DOHH2 (cell line): ENCODE measurements around the gene MBNL3.

Source experiments
- H3F3A ChIP-seq: fragments of 200-600 bp; sonication (generic), shearing (Covaris generic); 2 replicates; pipeline ENCODE4 v1.6.0; 2016; ENCODE audit warnings: antibody characterized with exemption, mild to moderate bottlenecking; ENCODE audit not compliant: control insufficient read depth, insufficient read depth
- H3K27ac ChIP-seq: fragments of 200-600 bp; sonication (generic); 2 replicates; pipeline ENCODE4 v1.5.1; 2014; ENCODE audit warnings: low read depth, mild to moderate bottlenecking, low read length, moderate library complexity
- H3K27me3 ChIP-seq: fragments of 200-600 bp; sonication (generic); 2 replicates; pipeline ENCODE4 v1.6.1; 2014; ENCODE audit warnings: mild to moderate bottlenecking, low read length, mixed read lengths; ENCODE audit not compliant: control insufficient read depth
- H3K36me3 ChIP-seq: fragments of 200-600 bp; sonication (generic); 2 replicates; pipeline ENCODE4 v1.6.1; 2014; ENCODE audit warnings: mild to moderate bottlenecking, low read length, moderate library complexity, mixed read lengths; ENCODE audit not compliant: control insufficient read depth
- H3K4me1 ChIP-seq: fragments of 200-600 bp; sonication (generic); 2 replicates; pipeline ENCODE4 v1.6.1; 2014; ENCODE audit warnings: mild to moderate bottlenecking, low read length, mixed read lengths; ENCODE audit not compliant: control insufficient read depth
- H3K4me2 ChIP-seq: fragments of 200-600 bp; sonication (generic); 2 replicates; pipeline ENCODE4 v1.6.0; 2014; ENCODE audit warnings: mild to moderate bottlenecking, low read length, moderate library complexity
- H3K4me3 ChIP-seq: fragments of 200-600 bp; sonication (generic); 2 replicates; pipeline ENCODE4 v1.5.1; 2014; ENCODE audit warnings: mild to moderate bottlenecking, low read length, mixed read lengths
- H3K79me2 ChIP-seq: fragments of 200-600 bp; sonication (generic); 2 replicates; pipeline ENCODE4 v1.6.1; 2014; ENCODE audit warnings: mild to moderate bottlenecking, low read length, mixed read lengths; ENCODE audit not compliant: control insufficient read depth
- H3K9me2 ChIP-seq: fragments of 200-600 bp; sonication (generic); replicated peaks from 2 replicates; pipeline ENCODE4 v1.6.1; 2014; ENCODE audit warnings: mild to moderate bottlenecking, low read length, mixed read lengths; ENCODE audit not compliant: control insufficient read depth
- H3K9me3 ChIP-seq: fragments of 200-600 bp; sonication (generic); 2 replicates; pipeline ENCODE4 v1.6.1; 2014; ENCODE audit warnings: antibody characterized with exemption, low read length, mixed read lengths; ENCODE audit not compliant: control insufficient read depth, insufficient read depth
- H4K20me1 ChIP-seq: fragments of 200-600 bp; sonication (generic); 2 replicates; pipeline ENCODE4 v1.6.0; 2014; ENCODE audit warnings: low read depth, mild to moderate bottlenecking, antibody characterized with exemption, low read length, moderate library complexity; ENCODE audit not compliant: control insufficient read depth, insufficient read depth
- EZH2phosphoT487 ChIP-seq: fragments of 200-600 bp; sonication (generic); IDR thresholded peaks from 2 replicates; pipeline ENCODE4 v1.6.1; 2017; ENCODE audit warnings: borderline replicate concordance, mild to moderate bottlenecking, antibody characterized with exemption, low read length, moderate library complexity, mixed read lengths
- TF ChIP-seq, protein P1 (sequence below): fragments of 200-600 bp; sonication (generic); IDR thresholded peaks from one replicate; pipeline ENCODE4 v1.5.1; 2014; ENCODE audit warnings: antibody characterized with exemption, mild to moderate bottlenecking, low read depth, low read length; ENCODE audit not compliant: poor library complexity, severe bottlenecking

Gene MBNL3

GRCh38 chrX:132481449-132481848 lies 7.4 kb downstream of the MBNL3 start:
- Histone ChIP-seq H3K9me3 (no peaks in the 10 kb centered on the region), H3K9me2 (no peaks in the 10 kb centered on the region), H3K4me1 (peaks cover 96% of the 10 kb centered on the region), H3K36me3 (peaks cover 19% of the 10 kb centered on the region), H3F3A (peaks cover 14% of the 10 kb centered on the region), H4K20me1 (no peaks in the 10 kb centered on the region), H3K79me2 (peaks cover 93% of the 10 kb centered on the region), H3K27ac (peak overlapping the region; percentile 99), H3K4me3 (peak overlapping the region; percentile 86), H3K4me2 (peak overlapping the region; percentile 78), H3K27me3 (no peaks in the 10 kb centered on the region)
- TF ChIP-seq, protein P1, sequence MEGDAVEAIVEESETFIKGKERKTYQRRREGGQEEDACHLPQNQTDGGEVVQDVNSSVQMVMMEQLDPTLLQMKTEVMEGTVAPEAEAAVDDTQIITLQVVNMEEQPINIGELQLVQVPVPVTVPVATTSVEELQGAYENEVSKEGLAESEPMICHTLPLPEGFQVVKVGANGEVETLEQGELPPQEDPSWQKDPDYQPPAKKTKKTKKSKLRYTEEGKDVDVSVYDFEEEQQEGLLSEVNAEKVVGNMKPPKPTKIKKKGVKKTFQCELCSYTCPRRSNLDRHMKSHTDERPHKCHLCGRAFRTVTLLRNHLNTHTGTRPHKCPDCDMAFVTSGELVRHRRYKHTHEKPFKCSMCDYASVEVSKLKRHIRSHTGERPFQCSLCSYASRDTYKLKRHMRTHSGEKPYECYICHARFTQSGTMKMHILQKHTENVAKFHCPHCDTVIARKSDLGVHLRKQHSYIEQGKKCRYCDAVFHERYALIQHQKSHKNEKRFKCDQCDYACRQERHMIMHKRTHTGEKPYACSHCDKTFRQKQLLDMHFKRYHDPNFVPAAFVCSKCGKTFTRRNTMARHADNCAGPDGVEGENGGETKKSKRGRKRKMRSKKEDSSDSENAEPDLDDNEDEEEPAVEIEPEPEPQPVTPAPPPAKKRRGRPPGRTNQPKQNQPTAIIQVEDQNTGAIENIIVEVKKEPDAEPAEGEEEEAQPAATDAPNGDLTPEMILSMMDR, result no peak
- TF ChIP-seq EZH2phosphoT487, result no peak

DNA sequence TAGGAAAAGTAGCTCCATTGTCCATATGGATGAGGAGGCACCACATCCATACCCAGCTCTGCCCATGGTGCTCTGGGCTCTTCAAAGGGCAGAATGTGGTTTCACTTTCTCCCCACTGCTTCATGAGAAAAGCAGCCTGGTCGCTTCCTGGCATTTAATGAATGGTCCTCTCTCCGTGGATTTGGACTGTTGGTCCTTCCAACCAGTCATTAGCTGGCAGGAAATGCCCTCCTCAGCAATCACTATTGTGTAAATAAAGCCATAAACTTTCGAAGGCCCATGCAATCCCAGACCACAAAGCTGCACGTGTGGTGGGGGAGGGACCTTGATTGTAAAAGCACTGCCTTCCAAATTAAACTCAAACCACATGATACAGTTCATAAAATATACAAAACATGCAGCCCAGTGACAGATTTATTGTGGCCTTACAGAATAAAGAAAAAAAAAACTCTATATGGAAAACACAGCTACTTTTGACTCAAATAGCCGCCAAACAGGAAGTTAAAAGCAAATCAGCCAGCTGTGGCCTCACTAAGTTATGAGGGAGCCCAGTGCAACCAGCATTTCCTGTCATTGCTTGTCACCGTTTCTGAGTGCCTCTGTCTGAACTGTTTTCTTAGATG lies 8.1 kb downstream of the MBNL3 start:
- Histone ChIP-seq H3K4me2 (peak overlapping the region; percentile 95), H3K4me3 (peak overlapping the region; percentile 86), H3K9me3 (no peaks in the 10 kb centered on the region), H3F3A (peaks cover 14% of the 10 kb centered on the region), H4K20me1 (no peaks in the 10 kb centered on the region), H3K36me3 (peaks cover 12% of the 10 kb centered on the region), H3K4me1 (peaks cover 96% of the 10 kb centered on the region), H3K79me2 (peaks cover 93% of the 10 kb centered on the region), H3K27ac (peak overlapping the region; percentile 99), H3K27me3 (no peaks in the 10 kb centered on the region), H3K9me2 (no peaks in the 10 kb centered on the region)
- TF ChIP-seq, protein P1, result no peak
- no peak for TF ChIP-seq EZH2phosphoT487

- Histone ChIP-seq H3K4me3 (no peak overlapping the region), H3K4me2 (no peak overlapping the region), H3K27ac (no peak overlapping the region), H3K4me1 (peaks cover 56% of the 10 kb centered on the region), H3K36me3 (peaks cover 2% of the 10 kb centered on the region; the same call in 1 of the 2 replicates), H3K9me3 (no peaks in the 10 kb centered on the region), H3K79me2 (peaks cover 93% of the 10 kb centered on the region), H4K20me1 (no peaks in the 10 kb centered on the region), H3F3A (no peaks in the 10 kb centered on the region), H3K27me3 (no peaks in the 10 kb centered on the region), H3K9me2 (no peaks in the 10 kb centered on the region)
- TF ChIP-seq, protein P1, result no peak
- no peak for TF ChIP-seq EZH2phosphoT487
Measured at GRCh38 chrX:132474544-132475248, 14.1 kb downstream of the MBNL3 start.
